ENCODE results near the gene ATL2.

- no peak for TF ChIP-seq LEF1 (IDR thresholded peaks at IDR 0.05; ENCODE audit: borderline replicate concordance)
- TF ChIP-seq FOXK2 (IDR thresholded peaks at IDR 0.05) = no peak
- no peak for TF ChIP-seq SUZ12 (IDR thresholded peaks at IDR 0.05)
- no peak for TF ChIP-seq HDGF (IDR thresholded peaks at IDR 0.05; ENCODE audit: borderline replicate concordance)
These were observed 128.4 kb downstream of the ATL2 start for GRCh38 chr2:38248707-38249106.

Data from HEK293T (cell line).